HL-60/S4 (cell line): Measurements from ENCODE around the gene STAT4.

ENCODE experiments used
- in situ Hi-C: fragments of 300-500 bp; cut with MboI; formaldehyde crosslinking; loops from 2 replicates; pipeline ENCODE4 v1.14.3; 2022; ENCODE audit warnings: low sequenced_read_pairs

Gene STAT4

DNA sequence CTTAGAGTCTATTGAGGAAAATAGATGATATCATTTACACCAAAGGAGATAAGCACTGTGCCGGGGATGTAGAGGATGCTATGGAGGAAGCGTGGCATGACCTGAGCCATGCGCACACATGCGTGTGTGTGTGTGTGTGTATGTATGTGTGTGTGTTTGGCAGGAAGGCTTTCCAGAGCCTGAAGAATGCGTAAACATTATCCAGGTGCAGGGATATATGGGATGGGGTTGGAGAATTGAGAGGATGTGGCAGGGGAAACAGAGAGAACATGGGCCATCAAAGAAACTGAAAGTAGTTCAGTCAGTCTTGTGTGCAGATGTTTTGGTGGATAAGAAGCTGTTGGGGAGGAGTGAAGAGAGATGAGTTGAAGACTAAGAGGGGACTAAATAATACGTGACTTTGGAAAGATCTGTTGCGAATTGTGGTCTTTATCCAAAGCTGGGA lies 127.5 kb downstream of the STAT4 start:
- in situ Hi-C loops, result no loop called here

DNA sequence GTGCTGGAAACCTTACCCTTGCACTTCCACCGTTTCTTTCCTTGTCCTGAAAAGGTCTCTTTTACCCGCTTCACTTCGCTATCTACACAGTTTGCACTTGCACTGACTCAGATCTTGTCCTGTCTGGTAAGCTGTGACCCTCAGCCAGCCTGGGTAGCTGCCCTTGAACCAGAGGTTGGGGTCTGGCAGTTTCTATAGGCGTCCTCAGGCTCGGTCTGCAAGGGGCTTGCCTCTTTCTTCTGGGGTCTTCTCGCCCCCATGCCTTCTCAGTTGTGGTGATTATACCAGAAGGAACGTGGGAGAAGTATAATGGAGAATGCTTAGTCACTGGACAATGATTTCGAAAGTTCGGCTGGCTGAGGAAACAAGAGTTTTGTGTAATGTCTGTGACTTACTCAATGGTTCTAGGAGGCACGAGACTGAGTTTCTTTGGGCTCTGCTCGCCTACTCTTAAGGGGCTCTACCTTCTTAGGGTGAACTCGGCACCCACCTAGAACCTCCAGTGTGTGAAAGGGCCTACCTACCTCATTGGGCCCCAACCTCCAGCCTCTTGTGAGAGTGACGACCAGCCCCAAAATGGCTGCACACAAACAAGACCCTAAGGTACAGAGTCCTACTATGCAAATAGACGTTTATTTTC lies 129.9 kb downstream of the STAT4 start:
- in situ Hi-C loops, result no loop called here

DNA sequence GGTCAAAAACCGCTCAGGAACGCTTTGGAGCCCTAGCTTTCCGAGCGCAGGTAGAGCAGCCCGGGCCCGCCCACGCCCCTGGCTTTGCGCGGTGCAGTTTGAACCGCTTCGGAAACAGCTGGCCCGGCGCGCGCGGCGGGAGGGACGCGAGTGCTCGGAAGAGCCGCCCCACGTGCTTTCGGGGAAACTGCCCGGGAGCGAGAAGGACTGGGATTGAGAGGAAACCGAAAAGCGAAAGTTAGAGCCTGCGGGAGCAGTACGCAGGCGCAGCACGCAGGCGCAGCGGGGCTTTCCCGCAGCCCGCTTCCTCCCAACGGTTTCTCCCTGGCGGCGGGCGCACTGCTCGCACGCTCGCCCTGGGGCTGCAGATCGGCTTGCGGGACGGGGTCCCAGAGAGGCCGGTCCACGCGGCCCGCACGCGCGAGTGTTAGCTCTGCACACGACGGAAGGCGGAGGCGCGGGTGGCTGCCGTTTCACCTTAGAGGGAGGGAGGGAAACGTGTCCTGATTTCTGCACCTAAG lies 130.5 kb downstream of the STAT4 start:
- in situ Hi-C loops, result no loop called here

DNA sequence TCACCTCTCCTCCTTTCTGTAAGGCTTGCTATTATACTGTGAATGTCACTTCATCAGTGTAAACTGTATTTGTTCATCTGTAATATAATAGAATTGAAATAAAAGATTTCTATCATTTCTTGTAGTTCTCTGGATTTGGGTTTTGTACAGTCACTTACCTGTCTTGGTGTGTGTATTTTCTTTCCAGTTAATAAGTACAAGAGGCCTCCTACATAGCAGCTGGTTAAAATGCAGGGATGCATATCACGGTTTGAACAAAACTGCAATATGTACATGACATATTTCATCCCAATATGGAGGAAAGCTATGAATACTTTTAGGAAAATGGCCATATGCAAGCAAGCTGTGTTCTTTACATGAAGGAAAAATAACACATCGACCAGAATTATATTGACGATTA lies 131.4 kb downstream of the STAT4 start:
- in situ Hi-C loops, result no loop called here

DNA sequence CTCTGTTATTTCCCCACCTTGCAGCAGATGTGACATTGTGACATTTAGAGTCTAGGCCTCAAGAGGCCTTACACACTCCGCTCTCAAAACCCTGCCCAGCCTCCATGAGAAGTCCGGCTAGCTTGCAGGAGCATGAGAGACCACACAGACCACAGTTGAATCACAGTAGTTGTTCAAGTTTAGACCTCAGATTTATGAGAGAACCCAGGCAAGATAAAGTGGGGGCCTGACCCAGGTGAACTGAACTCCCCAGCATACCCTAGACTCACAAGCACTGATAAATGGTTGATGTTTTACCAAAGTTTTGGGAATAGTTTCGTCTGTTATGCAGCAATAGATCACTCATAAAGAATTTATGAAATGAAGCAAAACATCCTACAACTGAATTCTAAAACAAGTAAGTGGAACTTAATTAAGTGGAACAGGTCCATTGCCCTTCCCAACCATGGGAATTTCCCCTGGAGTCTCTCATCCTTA lies 132.1 kb downstream of the STAT4 start:
- in situ Hi-C loops, result no loop called here

DNA sequence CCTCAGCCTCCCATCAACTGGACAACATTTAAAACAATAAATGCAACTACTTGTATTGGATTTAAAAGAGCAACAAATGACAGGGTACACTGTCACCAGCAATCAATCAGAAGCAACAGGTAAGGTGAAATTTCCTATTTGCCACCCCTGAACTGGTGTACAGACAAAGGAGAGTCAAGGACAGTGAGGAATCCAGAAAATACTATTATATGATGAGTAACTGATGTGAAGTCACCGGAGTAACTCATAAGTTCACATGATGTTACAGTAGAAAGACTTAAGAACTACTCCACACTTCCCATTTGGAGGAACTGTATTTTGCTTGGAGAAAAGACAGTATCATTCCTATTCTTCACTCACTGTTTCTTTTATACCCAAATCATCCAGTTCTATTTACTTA lies 132.7 kb downstream of the STAT4 start:
- in situ Hi-C loops, result no loop called here

DNA sequence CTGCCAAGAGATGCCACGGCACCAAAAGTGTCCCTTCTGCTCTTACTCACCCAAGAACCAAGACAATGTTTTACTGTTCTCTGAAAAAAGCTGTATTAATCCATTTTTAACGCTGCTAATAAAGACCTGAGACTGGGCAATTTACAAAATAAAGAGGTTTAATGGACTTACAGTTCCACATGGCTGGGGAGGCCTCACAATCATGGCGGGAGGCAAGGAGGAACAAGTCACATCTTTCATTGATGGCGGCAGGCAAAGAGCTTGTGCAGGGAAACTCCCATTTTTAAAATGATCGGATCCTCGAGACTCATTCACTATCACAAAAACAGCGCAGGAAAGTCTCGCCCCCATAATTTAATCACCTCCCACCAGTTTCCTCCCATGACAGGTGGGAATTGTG lies 135.0 kb downstream of the STAT4 start:
- in situ Hi-C loops, result no loop called here

DNA sequence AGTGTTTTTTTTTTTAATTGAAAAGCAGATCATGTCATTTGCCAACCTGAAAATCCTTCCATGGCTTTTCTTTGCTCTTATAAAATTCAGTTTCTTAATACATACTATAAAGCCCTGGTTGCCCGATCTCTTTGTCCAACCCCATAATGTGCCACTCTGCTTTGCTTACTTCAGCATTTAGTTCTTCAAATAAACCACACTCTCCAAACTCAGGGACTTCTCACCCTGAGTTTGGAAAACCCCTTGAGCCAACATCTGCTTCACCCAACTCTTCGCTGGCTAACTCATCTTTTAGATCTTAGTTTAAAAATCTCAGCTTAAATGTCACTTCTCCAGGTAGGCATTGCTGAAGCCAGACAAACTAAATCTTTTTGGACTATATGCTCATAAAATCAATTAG lies 135.6 kb downstream of the STAT4 start:
- in situ Hi-C loops, result no loop called here

DNA sequence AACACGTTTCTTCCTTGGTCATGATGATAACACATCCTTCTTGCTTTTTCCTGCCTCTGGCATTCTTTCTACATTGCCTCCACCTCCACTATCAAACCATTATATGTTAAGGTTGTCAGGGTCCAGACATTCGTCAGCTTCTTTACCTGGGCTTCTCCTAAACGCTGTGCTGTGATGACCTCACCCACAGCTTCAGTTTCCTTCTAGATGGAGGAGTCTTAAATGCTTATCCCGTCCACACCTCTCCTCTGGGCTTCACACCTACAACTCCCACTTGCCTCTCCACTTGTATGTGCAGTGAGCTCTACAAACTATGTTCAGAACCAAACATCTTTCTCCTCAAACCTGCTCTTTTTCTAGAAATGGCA lies 136.2 kb downstream of the STAT4 start:
- in situ Hi-C loops, result no loop called here

DNA sequence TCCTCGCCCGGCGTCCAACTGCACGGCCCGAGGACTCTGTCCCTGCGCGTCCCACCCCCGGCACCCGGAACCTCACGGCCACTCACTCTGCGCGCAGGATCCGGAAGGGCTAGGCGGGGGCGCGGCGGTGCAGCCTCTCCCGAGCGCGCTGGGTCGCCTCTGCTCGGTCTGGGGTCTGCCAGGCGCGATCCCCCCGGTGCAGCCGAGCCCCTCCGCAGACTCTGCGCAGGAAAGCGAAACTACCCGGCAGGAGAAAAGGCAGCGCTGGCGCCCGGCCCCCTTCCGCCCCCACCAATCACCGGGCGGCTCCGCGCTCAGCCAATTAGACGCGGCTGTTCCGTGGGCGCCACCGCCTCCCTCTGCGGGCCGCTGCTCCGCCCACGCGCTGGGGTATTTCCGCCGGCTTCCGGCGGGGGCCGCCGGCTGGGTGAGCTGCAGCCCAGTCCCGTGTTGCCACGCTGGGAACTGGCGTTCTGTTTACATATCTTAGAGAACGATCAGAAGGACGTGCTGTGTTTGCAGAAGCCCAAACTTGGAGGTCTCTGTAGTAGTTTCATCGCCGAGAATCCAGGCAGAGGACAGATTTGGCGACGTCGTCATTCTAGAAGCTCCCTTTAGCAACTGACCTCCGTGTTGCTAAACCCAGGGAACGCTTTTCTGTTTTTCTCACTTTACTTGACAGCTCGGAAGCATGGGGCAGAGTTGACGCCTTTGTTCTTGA lies 136.7 kb downstream of the STAT4 start, which contains the start of gene STAT1:
Gene STAT1, minus strand, starts transcription at position 240 of the 721 bp plus-strand sequence. CDS start 4,168 bp downstream, outside the sequence.
- in situ Hi-C loops, result no loop called here

DNA sequence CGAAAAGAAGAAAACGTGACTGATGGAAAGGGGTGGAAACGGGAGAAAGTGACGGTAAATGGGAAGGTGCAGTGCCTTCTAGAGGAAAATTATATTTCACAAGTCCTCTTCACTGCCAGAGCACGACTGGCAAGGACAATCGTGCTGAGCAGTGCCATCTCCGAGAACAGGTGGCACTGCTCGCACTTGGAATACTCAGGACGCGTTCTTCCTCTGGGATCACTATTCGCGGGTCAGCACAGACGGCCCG lies 137.2 kb downstream of the STAT4 start:
- in situ Hi-C loops, result no loop called here

DNA sequence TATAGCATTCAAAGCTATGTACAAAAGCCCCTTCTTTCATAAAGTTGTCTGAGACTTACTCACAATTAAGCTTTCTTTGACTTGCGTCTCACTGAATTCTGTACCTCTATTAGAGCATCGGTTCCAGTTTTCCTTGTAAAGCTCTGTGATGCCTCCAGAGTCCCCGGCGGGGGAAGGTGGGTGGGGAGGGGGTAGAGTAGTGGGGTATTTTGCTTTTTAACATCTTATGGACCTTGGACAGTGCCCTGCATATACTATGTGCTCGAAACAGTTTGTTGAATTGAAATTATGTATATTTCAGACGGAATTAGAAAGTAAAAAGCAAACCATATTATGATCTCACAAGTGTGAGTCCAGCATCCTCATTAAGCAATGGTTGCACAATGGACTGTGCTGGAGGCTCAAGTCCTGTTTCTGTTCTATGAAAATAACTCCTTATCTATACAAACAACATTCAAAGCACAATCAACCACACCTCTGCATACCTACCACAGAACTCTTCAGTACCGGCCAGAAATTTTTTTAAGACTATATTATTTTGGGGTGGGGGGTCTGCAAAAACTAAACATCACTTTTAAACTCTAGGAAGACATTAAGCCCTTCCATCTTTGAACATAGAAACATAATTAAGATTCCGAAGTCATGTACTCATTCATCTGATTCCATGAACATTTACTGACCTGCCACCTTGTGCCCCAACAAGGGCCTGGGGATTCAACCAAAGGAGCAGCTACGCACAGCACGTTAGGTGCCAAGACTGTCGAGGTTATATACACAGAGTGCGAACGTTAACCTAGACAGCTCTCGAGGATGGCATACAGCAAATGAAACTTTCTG lies 137.7 kb downstream of the STAT4 start:
- in situ Hi-C loops, result no loop called here

DNA sequence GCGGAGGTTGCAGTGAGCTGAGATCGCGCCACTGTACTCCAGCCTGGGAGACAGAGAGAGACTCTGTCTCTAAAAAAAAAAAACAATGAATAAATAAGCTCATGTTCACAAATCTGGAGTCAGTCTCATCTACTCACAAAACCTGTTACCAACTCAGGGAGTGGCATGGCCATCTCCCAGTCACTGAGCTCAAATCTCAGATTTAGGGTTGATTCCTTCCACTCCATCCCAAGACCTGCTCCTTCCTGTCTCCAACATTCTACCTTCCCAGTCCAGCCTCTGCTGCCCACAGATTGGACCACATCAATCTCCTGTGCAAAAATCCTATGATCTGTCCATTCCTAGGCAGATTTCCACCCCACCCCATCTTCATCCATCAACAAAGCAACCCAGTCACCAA lies 138.4 kb downstream of the STAT4 start:
- in situ Hi-C loops, result no loop called here

DNA sequence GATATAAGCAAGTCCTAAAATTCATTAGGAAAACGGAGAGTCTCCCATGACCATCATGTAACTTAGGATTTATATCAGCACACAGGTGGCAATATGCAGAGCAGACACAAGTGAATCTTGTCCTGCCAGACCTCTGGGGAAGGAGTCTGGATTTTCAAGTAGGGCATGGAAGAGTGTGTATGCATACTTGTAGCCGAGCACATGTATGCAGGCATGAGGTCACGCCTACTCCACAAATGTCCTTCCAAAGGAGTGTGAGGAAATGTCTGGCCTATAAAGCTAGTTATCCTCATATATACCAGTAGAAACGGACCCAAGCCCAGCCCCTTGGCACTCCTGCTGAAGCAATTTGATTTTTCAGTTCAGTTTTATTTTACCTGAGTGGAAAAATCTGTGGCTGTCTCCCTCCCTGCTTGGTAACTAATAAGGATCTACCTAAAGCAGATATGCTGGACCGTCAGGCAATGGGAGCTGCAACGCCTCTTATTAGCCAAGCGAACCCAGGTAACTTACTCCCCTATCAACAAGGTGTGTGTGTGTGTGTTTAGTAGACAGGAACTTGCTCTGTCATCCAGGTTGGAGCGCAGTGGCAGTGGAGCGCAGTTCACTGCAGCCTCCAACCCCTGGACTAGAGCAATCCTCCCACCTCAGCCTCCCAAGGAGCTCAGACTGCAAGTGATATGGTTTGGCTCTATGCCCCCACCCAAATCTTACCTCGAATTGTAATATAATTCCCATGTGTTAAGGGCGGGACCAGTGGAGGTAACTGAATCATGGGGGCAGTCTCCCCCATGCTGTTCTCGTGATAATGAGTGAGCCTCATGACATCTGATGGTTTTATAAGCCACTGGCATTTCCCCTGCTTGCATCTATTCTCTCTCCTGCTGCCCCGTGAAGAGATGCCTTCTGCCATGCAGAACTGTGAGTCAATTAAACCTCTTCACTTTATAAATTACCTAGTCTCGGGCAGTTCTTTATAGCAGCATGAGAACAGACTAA lies 139.6 kb downstream of the STAT4 start:
- in situ Hi-C loops, result no loop called here

DNA sequence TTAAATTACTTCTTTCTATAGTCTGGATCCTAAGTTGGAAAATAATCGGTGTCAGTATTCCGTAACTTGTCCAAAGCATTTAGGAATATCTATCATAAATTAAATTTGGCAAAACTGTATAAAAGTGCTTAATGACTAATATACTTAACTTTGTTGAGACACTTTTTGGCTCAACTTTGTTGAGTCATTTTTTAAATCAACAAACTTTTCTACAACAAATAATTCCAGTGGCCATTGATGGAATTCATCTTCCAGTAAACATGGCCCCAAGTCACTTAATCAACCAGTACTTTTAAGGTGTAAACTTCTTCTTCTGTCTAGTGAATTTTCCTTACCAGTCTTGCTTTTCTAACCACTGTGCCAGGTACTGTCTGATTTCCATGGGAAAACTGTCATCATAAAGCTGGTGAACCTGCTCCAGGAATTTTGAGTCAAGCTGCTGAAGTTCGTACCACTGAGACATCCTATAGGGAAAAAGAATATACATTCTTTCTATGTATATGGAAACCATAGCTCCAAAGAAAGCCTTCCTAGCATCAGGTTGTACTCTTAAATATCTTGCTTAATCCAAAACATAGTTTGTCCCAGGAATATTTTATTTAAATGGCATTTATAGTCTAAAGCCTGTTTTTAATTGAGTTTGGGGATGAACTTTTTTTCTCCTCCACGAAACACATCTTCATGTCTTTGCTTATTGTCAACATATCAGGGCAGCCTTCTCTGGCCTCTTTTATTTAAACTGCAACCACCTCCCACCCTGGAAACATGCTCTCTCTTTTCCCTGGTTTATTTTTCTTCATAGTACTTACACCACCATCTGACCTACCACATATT lies 141.0 kb downstream of the STAT4 start:
- in situ Hi-C loops, result no loop called here

DNA sequence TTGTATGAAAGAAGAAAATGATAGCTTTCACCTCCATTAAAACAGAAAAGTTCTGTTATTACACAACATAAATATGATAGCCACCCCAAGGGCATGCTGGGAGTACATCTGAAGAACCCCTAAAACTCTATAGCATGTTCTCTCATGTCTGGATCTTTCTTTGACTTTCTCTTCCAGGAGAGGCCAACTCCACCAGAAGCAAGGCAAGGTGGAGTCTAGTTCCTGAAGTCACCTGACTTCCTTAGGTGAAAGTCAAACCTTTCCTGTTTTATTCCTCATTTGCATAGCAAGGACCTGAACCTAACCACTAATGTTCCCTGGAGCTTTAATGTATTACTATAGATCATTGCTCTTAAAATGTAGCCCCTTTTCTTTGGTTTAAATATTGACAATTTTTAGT lies 142.5 kb downstream of the STAT4 start:
- in situ Hi-C loops, result no loop called here

DNA sequence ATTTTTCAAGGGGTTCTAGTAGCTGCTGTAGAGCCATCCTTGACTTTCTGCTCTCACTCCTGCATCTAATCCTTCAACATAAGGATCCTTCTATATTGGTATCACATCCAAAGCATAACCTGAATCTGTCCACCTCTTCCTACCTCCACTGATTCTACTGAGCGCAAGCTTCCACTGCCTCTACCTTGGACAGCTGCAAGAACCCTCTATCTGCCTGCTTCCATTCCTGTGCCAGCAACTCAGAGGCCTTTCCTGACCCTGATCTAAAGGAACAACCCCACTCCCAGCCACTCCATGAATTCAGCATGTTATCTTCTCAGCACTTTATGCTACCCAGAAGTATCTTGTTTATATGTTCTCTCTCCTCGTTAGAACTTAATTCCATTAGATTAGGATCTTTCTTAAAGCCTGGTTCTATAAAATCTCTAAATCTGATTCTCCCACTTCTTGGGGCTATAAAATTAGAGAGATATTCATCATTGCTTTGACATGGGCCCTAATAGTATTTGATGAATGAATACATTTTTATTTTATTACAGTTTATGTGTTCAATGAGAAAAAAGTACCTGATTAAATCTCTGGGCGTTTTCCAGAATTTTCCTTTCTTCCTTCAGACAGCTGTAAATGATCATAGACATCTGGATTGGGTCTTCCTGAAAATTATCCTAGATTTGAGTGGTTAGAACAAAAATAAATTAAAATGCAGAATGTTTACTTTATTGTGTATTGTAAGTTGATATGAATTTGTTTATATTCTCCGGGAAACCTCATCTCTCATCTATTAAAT lies 143.6 kb downstream of the STAT4 start:
- in situ Hi-C loops, result no loop called here

DNA sequence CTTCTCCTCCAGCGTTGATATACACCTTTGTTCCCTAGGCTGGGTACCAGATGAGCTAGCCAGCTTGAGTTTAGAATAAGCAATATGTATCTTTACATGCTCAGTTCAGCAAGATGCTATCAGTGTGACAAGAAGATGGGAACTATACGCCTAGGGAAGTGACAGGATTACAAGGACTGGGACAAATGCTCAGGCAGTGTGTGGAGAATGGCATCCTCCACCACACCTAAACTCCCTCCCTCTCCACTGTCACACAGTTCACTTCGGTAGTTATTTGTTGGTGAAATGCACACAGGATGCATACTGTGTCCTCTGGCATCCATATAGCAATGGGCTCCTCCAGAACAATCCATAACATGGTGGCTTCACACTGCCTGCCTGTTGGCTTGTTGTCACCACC lies 144.5 kb downstream of the STAT4 start:
- in situ Hi-C loops, result no loop called here
